IPS DF 6.9 (cell line): Measurements from ENCODE around the gene NGF.

Experiments
- DNase-seq: peaks from one replicate; pipeline ENCODE4 v3.0.0-alpha.2; 2013; ENCODE audit warnings: low read depth, low spot score
- H3K27ac ChIP-seq: one replicate; pipeline ENCODE4 v1.5.1; 2013; ENCODE audit warnings: low read length, control low read depth
- H3K27me3 ChIP-seq: 2 replicates; pipeline ENCODE4 v1.6.1; 2013; ENCODE audit warnings: mild to moderate bottlenecking, low read length; ENCODE audit not compliant: control insufficient read depth, insufficient read depth
- H3K36me3 ChIP-seq: 2 replicates; pipeline ENCODE4 v1.6.1; 2013; ENCODE audit warnings: low read length; ENCODE audit not compliant: control insufficient read depth, insufficient read depth
- H3K4me1 ChIP-seq: 2 replicates; pipeline ENCODE4 v1.6.1; 2013; ENCODE audit warnings: low read length; ENCODE audit not compliant: control insufficient read depth, insufficient read depth
- H3K4me3 ChIP-seq: 2 replicates; pipeline ENCODE4 v1.5.1; 2013; ENCODE audit warnings: mild to moderate bottlenecking, low read length
- H3K9me3 ChIP-seq: 2 replicates; pipeline ENCODE4 v1.6.1; 2013; ENCODE audit warnings: low read length, inconsistent platforms; ENCODE audit not compliant: control insufficient read depth, insufficient read depth
- WGBS: extraction: QIAGEN DNeasy Blood & Tissue Kit; methylation state at CpG from one replicate; pipeline ENCODE4 v1.1.7; 2013; ENCODE audit warnings: mixed read lengths, missing lambda C conversion rate; ENCODE audit not compliant: insufficient read length, insufficient coverage; 5-methylcytosine and 5-hydroxymethylcytosine counted together

Gene NGF

GRCh38 chr1:115323366-115324004, 14.6 kb downstream of the NGF start:
- H3K9me3 ChIP-seq, result no peaks in the 10 kb centered on the region
- H3K4me3 ChIP-seq, result no peak overlapping the region
- H3K4me1 ChIP-seq, result no peaks in the 10 kb centered on the region
- no peaks in the 10 kb centered on the region for H3K36me3 ChIP-seq
- WGBS, result no CpG with 5 or more reads among the region's 2 CpGs
- H3K27ac ChIP-seq, result no peak overlapping the region
- no peak for DNase-seq
- no peaks in the 10 kb centered on the region for H3K27me3 ChIP-seq

DNA sequence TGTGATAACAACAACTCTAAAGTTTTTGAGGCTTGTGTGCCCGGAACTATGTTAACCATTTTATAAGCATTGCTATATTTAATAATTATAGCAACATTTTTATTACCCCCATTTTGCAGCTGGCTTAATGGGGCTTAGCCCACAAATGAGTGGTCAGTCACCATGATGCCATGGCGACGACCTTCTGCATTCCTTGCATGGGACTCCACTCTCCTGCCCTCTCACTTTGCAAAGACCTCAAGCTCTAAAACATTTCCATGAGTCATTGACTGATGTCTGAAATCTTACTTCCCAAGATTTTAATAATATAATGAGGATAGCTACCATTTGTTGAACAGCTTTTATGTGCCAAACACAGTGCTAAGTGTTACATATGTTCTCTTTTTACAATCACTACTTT, 15.4 kb downstream of the NGF start:
- no CpG with 5 or more reads among the region's 3 CpGs for WGBS
- Histone ChIP-seq H3K4me1 (no peaks in the 10 kb centered on the region), H3K27ac (no peak overlapping the region), H3K4me3 (no peak overlapping the region), H3K36me3 (no peaks in the 10 kb centered on the region), H3K9me3 (no peaks in the 10 kb centered on the region), H3K27me3 (no peaks in the 10 kb centered on the region)
- no peak for DNase-seq

DNA sequence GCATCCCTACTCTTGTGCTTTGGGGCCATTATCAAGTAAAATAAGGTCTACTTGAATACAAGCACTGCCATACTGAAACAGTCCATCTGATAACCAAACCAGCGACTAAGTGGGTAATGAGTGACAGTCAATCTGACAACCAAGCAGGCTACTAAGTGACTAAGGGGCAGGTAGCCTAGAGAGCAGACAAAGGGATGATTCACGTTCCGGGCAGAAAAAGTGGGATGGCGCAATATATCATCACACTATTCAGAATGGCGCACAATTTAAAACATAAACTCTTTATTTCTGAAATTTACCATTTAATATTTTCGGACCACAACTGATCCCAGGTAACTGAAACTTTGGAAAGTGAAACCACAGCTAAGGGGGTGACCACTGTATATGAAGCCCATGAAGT, 17.7 kb downstream of the NGF start:
- no peaks in the 10 kb centered on the region for H3K36me3 ChIP-seq
- no peak overlapping the region for H3K4me3 ChIP-seq
- no peaks in the 10 kb centered on the region for H3K9me3 ChIP-seq
- no peak for DNase-seq
- H3K27me3 ChIP-seq, result no peaks in the 10 kb centered on the region
- no peaks in the 10 kb centered on the region for H3K4me1 ChIP-seq
- no peak overlapping the region for H3K27ac ChIP-seq
- WGBS, result no CpG with 5 or more reads among the region's 6 CpGs

GRCh38 chr1:115319706-115320105, 18.3 kb downstream of the NGF start:
- no peak overlapping the region for H3K27ac ChIP-seq
- WGBS, result no CpG with 5 or more reads among the region's 5 CpGs
- no peaks in the 10 kb centered on the region for H3K4me1 ChIP-seq
- H3K9me3 ChIP-seq, result no peaks in the 10 kb centered on the region
- no peaks in the 10 kb centered on the region for H3K27me3 ChIP-seq
- H3K4me3 ChIP-seq, result no peak overlapping the region
- DNase-seq, result no peak
- H3K36me3 ChIP-seq, result no peaks in the 10 kb centered on the region

DNA sequence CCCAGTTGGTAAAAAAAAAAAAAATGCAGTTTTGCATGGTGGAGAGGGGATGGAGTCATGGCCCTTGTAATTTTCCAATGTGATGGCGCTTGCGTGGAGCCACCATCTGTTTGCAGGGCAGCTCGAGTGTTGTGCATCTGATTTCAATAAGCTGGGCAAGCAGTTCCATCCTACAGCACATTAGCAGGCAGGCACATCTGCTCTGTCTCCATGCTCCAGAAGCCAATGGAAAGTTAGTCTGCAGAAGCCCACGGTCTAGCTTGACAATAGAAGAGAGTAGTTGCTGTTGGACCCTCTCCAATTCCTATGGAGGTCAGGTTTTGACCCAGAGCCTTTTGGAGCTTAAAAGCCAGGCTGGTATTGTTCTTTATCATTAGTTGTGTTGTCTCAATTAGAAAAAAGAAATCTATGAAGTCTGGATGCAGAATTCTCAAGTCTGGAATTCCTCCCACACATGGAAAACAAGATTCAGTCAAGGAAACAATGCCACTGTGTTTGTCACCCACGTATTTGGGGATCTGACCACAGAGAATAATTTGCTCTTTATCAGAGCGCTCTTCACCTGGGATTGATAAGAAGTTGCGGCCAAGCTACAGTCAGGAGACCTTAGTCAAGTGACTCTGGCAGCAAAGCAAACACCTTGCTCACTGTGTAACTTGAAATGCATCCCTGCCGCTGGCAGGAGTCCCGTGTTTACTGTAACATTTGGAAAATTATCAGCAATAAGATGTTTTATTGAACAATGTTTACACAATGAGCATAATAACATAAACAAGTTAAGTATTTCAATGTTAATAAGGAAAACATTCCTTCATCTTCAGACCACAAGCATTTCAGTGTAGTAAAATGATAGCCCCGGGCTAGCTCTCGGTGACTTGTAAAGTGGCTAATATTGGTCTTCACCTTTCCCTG, 20.7 kb downstream of the NGF start:
- Histone ChIP-seq H3K27me3 (no peaks in the 10 kb centered on the region), H3K27ac (no peak overlapping the region), H3K9me3 (no peaks in the 10 kb centered on the region), H3K36me3 (no peaks in the 10 kb centered on the region), H3K4me1 (no peaks in the 10 kb centered on the region), H3K4me3 (no peak overlapping the region)
- WGBS, result no CpG with 5 or more reads among the region's 11 CpGs
- DNase-seq, result no peak

DNA sequence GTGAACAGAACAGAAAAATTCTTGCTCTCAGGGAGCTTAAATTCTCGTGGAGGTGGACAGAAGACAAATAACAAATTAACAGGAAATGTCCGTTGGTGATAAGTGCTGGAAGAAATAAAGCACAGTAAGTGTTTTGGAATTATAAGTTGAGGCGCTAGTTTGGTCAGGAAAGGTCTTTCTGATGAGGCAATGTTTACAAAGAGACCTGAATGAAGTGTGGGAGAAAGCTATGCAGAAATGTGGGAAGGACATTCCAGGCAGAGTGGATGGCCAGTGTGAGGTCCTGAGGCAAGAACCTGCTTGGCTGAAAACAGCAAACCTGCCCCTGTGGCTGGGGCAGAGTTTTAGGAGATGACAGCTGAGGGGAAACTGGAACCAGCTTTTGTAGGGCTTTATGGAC, 23.3 kb downstream of the NGF start:
- Histone ChIP-seq H3K27me3 (no peaks in the 10 kb centered on the region), H3K9me3 (no peaks in the 10 kb centered on the region), H3K36me3 (no peaks in the 10 kb centered on the region), H3K4me1 (no peaks in the 10 kb centered on the region), H3K4me3 (no peak overlapping the region), H3K27ac (no peak overlapping the region)
- no peak for DNase-seq
- 100% methylated on average over 2 of the region's 3 CpGs for WGBS

DNA sequence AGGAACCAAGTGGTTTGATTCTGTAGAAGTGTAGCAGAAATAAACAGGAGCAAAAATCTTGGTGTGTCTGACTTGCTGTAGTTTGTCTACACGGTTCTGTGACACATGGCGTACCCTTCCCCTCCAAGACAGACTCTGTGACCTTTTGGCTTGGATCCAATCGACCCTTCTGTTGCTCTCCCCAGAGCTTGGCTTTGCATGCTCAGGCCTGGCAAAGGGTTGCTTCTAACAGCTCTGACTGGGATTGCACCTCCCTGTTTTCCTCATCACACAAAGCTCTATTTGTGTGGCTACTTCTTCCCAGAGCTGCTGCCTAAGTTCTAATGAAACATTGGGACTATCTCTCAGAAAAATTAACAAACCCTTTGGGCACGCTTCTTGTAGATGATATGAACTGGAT, 24.0 kb downstream of the NGF start:
- H3K4me1 ChIP-seq, result no peaks in the 10 kb centered on the region
- no peak overlapping the region for H3K4me3 ChIP-seq
- H3K27ac ChIP-seq, result no peak overlapping the region
- no peaks in the 10 kb centered on the region for H3K9me3 ChIP-seq
- H3K36me3 ChIP-seq, result no peaks in the 10 kb centered on the region
- no peak for DNase-seq
- H3K27me3 ChIP-seq, result no peaks in the 10 kb centered on the region
- WGBS, result no CpG with 5 or more reads among the region's 4 CpGs

- no peaks in the 10 kb centered on the region for H3K36me3 ChIP-seq
- H3K4me1 ChIP-seq, result no peaks in the 10 kb centered on the region
- no peak overlapping the region for H3K27ac ChIP-seq
- no peaks in the 10 kb centered on the region for H3K27me3 ChIP-seq
- no CpG with 5 or more reads among the region's 1 CpG for WGBS
- H3K4me3 ChIP-seq, result no peak overlapping the region
- no peak for DNase-seq
- no peaks in the 10 kb centered on the region for H3K9me3 ChIP-seq
These were observed 24.9 kb downstream of the NGF start for GRCh38 chr1:115313182-115313581.

- Histone ChIP-seq H3K27ac (no peak overlapping the region), H3K36me3 (no peaks in the 10 kb centered on the region), H3K4me3 (no peak overlapping the region), H3K9me3 (no peaks in the 10 kb centered on the region), H3K4me1 (no peaks in the 10 kb centered on the region), H3K27me3 (no peaks in the 10 kb centered on the region)
- DNase-seq, result no peak
These were observed 25.3 kb downstream of the NGF start for GRCh38 chr1:115312742-115313141.

DNA sequence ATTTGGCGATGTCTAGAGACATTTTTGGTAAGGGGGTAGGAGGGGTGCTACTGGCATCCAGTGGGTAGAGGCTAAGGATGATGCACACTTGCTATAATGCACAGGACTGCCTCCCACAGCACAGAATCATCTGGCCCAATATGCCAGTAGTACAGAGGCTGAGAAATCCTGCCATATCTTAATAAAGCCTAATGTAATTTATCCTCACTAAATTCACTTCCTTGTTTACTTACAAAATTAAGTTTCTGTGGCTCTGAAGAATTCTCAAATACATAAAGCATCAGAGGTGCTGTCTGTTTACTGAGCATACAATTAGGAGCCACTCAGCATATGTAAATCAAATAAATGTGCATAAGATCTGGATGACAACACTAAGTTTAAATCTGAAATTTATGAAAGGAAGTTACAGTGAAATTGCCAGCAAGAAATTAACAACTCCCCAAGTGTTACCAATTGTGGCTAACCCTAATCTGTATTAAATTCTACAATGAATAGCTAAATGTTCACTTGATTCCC, 26.5 kb downstream of the NGF start:
- no CpG with 5 or more reads among the region's 1 CpG for WGBS
- H3K4me1 ChIP-seq, result no peaks in the 10 kb centered on the region
- no peak overlapping the region for H3K4me3 ChIP-seq
- no peaks in the 10 kb centered on the region for H3K9me3 ChIP-seq
- H3K36me3 ChIP-seq, result no peaks in the 10 kb centered on the region
- H3K27me3 ChIP-seq, result no peaks in the 10 kb centered on the region
- DNase-seq, result no peak
- H3K27ac ChIP-seq, result no peak overlapping the region
